ENCODE results near the gene SPOCK1.

GRCh38 chr5:137318027-137318426, 181.1 kb downstream of the SPOCK1 start:
- TF ChIP-seq EZH2 (IDR thresholded peaks at IDR 0.05; ENCODE audit: borderline replicate concordance, low read depth, low read length, severe bottlenecking) (no peak), CTCF (IDR thresholded peaks at IDR 0.05; ENCODE audit: borderline replicate concordance, extremely low read depth, low read length, poor library complexity, severe bottlenecking) (no peak)
